ENCODE measurements around the gene TPCN1.

DNA sequence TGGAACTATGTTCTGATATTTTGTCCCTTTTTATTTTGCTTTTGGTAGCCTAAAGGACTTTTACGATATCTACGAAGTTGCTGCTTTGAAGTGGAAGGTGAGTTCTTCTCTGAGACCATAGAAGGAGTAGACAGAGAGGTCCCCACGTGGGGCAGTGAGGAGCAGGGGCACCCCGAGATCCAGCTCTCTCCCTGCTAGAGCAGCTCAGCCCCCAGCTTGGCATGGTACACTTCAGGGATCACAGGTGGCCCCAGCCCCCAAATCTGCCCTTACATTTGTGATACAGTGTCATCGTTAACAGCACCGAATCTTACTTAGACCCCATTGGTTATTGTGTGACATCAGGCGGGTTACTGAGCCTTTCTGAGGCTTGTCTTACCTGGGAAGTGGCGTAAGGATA, 56.9 kb downstream of the TPCN1 start:
- TF ChIP-seq POLR2A (IDR thresholded peaks at IDR 0.05; ENCODE audit: low read length) (no peak), GATA1 (IDR thresholded peaks at IDR 0.05; ENCODE audit: low read depth, low read length) (no peak)
